Liver (tissue), 3 donors: ENCODE data around the gene KLHL42.

Source experiments
- CTCF ChIP-seq: fragments of 150-350 bp; IDR thresholded peaks from 2 replicates; pipeline ENCODE4 v1.5.1; 2017; ENCODE audit warnings: improper control_type of control experiment, low read depth, low read length; ENCODE audit not compliant: missing input control
- FOXA1 ChIP-seq: IDR thresholded peaks from 2 replicates; pipeline ENCODE4 v1.6.1; 2016; ENCODE audit warnings: antibody characterized with exemption
- GABPA ChIP-seq, 2 donors: IDR thresholded peaks in 1 of 2; conservative IDR thresholded peaks in 1 of 2; 2 replicates each; pipeline ENCODE4 v1.6.1; 2016; ENCODE audit warnings: antibody characterized with exemption in 2 of 2, mild to moderate bottlenecking in 1 of 2, moderate library complexity in 1 of 2
- RXRA ChIP-seq, 2 donors: IDR thresholded peaks; 2 replicates each; pipeline ENCODE4 v1.6.1; 2017 to 2018; ENCODE audit warnings: antibody characterized with exemption in 2 of 2, mild to moderate bottlenecking in 1 of 2
- TAF1 ChIP-seq: conservative IDR thresholded peaks from 2 replicates; pipeline ENCODE4 v1.6.1; 2016; ENCODE audit warnings: antibody characterized with exemption, mild to moderate bottlenecking
- TF ChIP-seq, protein P1 (sequence below): IDR thresholded peaks from 2 replicates; pipeline ENCODE4 v1.6.1; 2016; ENCODE audit warnings: antibody characterized with exemption
- donor health status: healthy.
- donor health status: healthy.

GRCh38 chr12:27822076-27822712 lies 42.2 kb downstream of the KLHL42 start:
- no peak for TF ChIP-seq CTCF
- TF ChIP-seq TAF1 = no peak
- TF ChIP-seq GABPA (IDR thresholded peaks at IDR 0.05 in 1 of 2, conservative IDR thresholded peaks at IDR 0.05 in 1 of 2) = no peak
- TF ChIP-seq RXRA (IDR thresholded peaks at IDR 0.05) = no peak
- TF ChIP-seq FOXA1 = no peak
- TF ChIP-seq, protein P1, sequence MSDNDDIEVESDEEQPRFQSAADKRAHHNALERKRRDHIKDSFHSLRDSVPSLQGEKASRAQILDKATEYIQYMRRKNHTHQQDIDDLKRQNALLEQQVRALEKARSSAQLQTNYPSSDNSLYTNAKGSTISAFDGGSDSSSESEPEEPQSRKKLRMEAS = no peak
